HepG2 (cell line): ENCODE data around the gene CDH22. TPM values are rescaled to one million over a fixed set of nuclear protein-coding genes. Genes with fewer than 3 reads are reported as not detected.

Source experiments
- BRD4 ChIP-seq: sonication (generic); formaldehyde crosslinking; IDR thresholded peaks from 2 replicates; pipeline ENCODE4 v1.4.0; 2020; ENCODE audit warnings: missing genetic modification reagents
- ISX ChIP-seq: sonication (generic); formaldehyde crosslinking; conservative IDR thresholded peaks from 2 replicates; pipeline ENCODE4 v1.5.0; 2020; ENCODE audit warnings: missing genetic modification reagents
- MAFF ChIP-seq: IDR thresholded peaks from 2 replicates; pipeline ENCODE4 v1.6.1; 2011; ENCODE audit warnings: low read depth, low read length, improper control_type of control experiment
- NRL ChIP-seq: sonication (generic); formaldehyde crosslinking; IDR thresholded peaks from 2 replicates; pipeline ENCODE4 v1.5.0; 2020; ENCODE audit warnings: missing genetic modification reagents, mild to moderate bottlenecking, moderate library complexity, borderline replicate concordance
- PPARG ChIP-seq: conservative IDR thresholded peaks from 2 replicates; pipeline ENCODE4 v1.6.1; 2016; ENCODE audit warnings: missing biosample characterization, missing genetic modification reagents
- PRPF4 ChIP-seq: fragments of 200-400 bp; formaldehyde crosslinking; IDR thresholded peaks from 2 replicates; pipeline ENCODE4 v1.6.1; 2016; ENCODE audit warnings: low read length, low read depth; ENCODE audit not compliant: poor library complexity, severe bottlenecking
- RAD21 ChIP-seq: fragments of 450-650 bp; formaldehyde crosslinking; IDR thresholded peaks from 2 replicates; pipeline ENCODE4 v1.5.0; 2020; ENCODE audit warnings: mild to moderate bottlenecking
- RFX3 ChIP-seq: IDR thresholded peaks from 2 replicates; pipeline ENCODE4 v1.6.1; 2016; ENCODE audit warnings: missing biosample characterization, missing genetic modification reagents
- SAP130 ChIP-seq: IDR thresholded peaks from 2 replicates; pipeline ENCODE4 v1.6.1; 2016; ENCODE audit warnings: low read depth
- SCMH1 ChIP-seq: sonication (generic); formaldehyde crosslinking; IDR thresholded peaks from 2 replicates; pipeline ENCODE4 v1.9.0; 2021; ENCODE audit warnings: missing genetic modification reagents, mild to moderate bottlenecking, borderline replicate concordance
- SMAD1 ChIP-seq: sonication (generic); formaldehyde crosslinking; IDR thresholded peaks from 2 replicates; pipeline ENCODE4 v1.4.0; 2020; ENCODE audit warnings: missing genetic modification reagents, low read depth, mild to moderate bottlenecking, borderline replicate concordance
- SOX13 ChIP-seq, 3 experiments: fragments of 450-650 bp in 1 of 3; sonication (generic) in 1 of 3; formaldehyde crosslinking in 1 of 3; IDR thresholded peaks in 2 of 3; conservative IDR thresholded peaks in 1 of 3; 2 replicates each; pipeline versions ENCODE4 v1.5.0 to v1.6.1; 2016 to 2020; ENCODE audit warnings: antibody characterized with exemption in 1 of 3, mild to moderate bottlenecking in 1 of 3, missing compliant biosample characterization in 1 of 3, missing genetic modification reagents in 1 of 3, moderate library complexity in 1 of 3
- polyA plus RNA-seq, 8 experiments: library from polyadenylated mRNA; depleted of rRNA in 3 of 8; stranded (reverse) in 7 of 8; unstranded in 1 of 8; fragments of >200 nt; fragmentation: Illumina TruSeq in 4 of 8; extraction: Trizol in 4 of 8; gene quantifications; 2 replicates each; pipeline versions ENCODE4 v1.2.1 to v1.2.3, GENCODE V29; 2011 to 2016; ENCODE audit warnings: low read depth in 4 of 8, missing spikeins in 1 of 8, mixed read lengths in 1 of 8; ENCODE audit not compliant: insufficient read depth in 1 of 8
- total RNA-seq, 5 experiments: library from RNA; depleted of rRNA; stranded (reverse); fragments of >200 nt; fragmentation: Illumina TruSeq; extraction: Trizol; gene quantifications; 2 replicates each; pipeline ENCODE4 v1.2.3, GENCODE V29; 2016; ENCODE audit warnings: low read depth in 1 of 5
- TF ChIP-seq, protein P1 (sequence below): sonication (generic); formaldehyde crosslinking; IDR thresholded peaks from 2 replicates; pipeline ENCODE4 v1.9.0; 2021; ENCODE audit warnings: missing genetic modification reagents, borderline replicate concordance
- TF ChIP-seq, protein P2 (sequence below): sonication (generic); formaldehyde crosslinking; IDR thresholded peaks from 2 replicates; pipeline ENCODE4 v1.5.0; 2020; ENCODE audit warnings: missing genetic modification reagents
- TF ChIP-seq, protein P3 (sequence below): IDR thresholded peaks from 2 replicates; pipeline ENCODE4 v1.6.1; 2016; ENCODE audit warnings: missing genetic modification reagents, missing compliant biosample characterization
- TF ChIP-seq, protein P4 (sequence below): sonication (generic); formaldehyde crosslinking; IDR thresholded peaks from 2 replicates; pipeline ENCODE4 v1.8.1; 2023; ENCODE audit warnings: missing genetic modification reagents, mild to moderate bottlenecking, borderline replicate concordance
- TF ChIP-seq, protein P5 (sequence below): sonication (generic); formaldehyde crosslinking; IDR thresholded peaks from 2 replicates; pipeline ENCODE4 v1.9.0; 2021; ENCODE audit warnings: missing genetic modification reagents, borderline replicate concordance
- TF ChIP-seq, protein P6 (sequence below): sonication (generic); formaldehyde crosslinking; IDR thresholded peaks from 2 replicates; pipeline ENCODE4 v1.5.0; 2020; ENCODE audit warnings: missing genetic modification reagents

Gene CDH22
- total and polyA plus RNA-seq, 2 of the 13 experiments (the other 11 are each of a cell fraction or from before 2014, with no cell fraction given), result not detected

DNA sequence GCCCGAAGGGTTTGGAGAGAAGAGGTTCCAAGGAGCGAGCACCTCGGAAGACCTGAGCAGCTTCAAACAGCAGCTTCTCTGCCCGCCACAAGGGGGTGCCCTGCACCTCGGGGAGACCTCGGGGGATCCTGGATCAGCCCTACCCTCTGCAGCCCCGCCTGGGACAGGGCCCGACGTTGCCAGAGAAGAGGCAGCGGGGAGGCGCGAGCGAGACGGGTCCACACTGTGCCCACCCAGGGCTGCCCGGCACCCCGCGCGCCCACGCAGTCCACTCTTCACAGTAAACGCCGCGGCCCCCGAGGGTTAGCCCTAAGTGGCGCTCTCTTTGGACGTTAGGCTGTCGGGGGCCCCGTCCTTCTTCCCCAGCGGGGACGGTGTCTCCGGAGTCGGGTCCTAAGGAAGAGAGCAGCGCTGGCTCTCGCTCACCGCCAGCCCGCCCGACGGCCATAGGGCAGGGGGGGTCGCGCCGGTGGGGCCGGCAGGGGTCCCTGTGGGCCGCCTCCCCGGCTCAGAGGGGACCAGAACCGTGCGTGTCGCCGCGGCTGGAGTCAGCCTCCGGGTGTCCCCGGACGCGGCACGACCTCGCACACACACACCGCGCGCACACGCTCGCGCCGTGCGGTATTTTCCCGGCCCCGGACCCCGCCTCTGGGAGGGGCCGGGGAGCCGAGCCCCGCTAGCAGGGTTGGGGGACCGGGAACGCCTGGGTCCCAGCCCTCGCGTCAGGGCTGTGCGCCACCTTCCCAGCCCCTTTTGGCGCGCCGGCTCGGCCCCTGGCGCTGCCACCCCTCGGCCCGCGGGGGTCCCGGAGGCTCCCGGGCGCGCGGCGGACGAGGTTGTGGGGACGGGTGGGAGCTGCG, 929 bp downstream of the CDH22 start (continued):
- TF ChIP-seq SAP130 (no peak; the same call in 1 of the 2 replicates), SMAD1 (CRISPR knock-in tag) (no peak; the same call in 1 of the 2 replicates), MAFF (no peak), PPARG (CRISPR knock-in tag) (no peak), RAD21 (CRISPR knock-in tag) (peak; percentile 94), NRL (CRISPR knock-in tag) (no peak; the same call in 1 of the 2 replicates), ISX (CRISPR knock-in tag) (no peak), SCMH1 (no peak), PRPF4 (no peak), BRD4 (CRISPR knock-in tag) (no peak), SOX13 (IDR thresholded peaks at IDR 0.05) (no peak), SOX13 (CRISPR knock-in tag; conservative IDR thresholded peaks at IDR 0.05 in 1 of 2, IDR thresholded peaks at IDR 0.05 in 1 of 2) (0 out of 4 replicates have a peak, but pooled peaks of 1 of the 2 experiments have one; percentile 20), RFX3 (CRISPR knock-in tag) (no peak)
- TF ChIP-seq, protein P1, sequence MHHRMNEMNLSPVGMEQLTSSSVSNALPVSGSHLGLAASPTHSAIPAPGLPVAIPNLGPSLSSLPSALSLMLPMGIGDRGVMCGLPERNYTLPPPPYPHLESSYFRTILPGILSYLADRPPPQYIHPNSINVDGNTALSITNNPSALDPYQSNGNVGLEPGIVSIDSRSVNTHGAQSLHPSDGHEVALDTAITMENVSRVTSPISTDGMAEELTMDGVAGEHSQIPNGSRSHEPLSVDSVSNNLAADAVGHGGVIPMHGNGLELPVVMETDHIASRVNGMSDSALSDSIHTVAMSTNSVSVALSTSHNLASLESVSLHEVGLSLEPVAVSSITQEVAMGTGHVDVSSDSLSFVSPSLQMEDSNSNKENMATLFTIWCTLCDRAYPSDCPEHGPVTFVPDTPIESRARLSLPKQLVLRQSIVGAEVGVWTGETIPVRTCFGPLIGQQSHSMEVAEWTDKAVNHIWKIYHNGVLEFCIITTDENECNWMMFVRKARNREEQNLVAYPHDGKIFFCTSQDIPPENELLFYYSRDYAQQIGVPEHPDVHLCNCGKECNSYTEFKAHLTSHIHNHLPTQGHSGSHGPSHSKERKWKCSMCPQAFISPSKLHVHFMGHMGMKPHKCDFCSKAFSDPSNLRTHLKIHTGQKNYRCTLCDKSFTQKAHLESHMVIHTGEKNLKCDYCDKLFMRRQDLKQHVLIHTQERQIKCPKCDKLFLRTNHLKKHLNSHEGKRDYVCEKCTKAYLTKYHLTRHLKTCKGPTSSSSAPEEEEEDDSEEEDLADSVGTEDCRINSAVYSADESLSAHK, result no peak
- TF ChIP-seq, protein P2, sequence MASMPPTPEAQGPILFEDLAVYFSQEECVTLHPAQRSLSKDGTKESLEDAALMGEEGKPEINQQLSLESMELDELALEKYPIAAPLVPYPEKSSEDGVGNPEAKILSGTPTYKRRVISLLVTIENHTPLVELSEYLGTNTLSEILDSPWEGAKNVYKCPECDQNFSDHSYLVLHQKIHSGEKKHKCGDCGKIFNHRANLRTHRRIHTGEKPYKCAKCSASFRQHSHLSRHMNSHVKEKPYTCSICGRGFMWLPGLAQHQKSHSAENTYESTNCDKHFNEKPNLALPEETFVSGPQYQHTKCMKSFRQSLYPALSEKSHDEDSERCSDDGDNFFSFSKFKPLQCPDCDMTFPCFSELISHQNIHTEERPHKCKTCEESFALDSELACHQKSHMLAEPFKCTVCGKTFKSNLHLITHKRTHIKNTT, result 0 out of 2 replicates have a peak, but pooled peaks have one; percentile 73
- TF ChIP-seq, protein P3, sequence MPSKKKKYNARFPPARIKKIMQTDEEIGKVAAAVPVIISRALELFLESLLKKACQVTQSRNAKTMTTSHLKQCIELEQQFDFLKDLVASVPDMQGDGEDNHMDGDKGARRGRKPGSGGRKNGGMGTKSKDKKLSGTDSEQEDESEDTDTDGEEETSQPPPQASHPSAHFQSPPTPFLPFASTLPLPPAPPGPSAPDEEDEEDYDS, result no peak
- TF ChIP-seq, protein P4, sequence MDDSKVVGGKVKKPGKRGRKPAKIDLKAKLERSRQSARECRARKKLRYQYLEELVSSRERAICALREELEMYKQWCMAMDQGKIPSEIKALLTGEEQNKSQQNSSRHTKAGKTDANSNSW (CRISPR knock-in tag), result no peak
- TF ChIP-seq, protein P5, sequence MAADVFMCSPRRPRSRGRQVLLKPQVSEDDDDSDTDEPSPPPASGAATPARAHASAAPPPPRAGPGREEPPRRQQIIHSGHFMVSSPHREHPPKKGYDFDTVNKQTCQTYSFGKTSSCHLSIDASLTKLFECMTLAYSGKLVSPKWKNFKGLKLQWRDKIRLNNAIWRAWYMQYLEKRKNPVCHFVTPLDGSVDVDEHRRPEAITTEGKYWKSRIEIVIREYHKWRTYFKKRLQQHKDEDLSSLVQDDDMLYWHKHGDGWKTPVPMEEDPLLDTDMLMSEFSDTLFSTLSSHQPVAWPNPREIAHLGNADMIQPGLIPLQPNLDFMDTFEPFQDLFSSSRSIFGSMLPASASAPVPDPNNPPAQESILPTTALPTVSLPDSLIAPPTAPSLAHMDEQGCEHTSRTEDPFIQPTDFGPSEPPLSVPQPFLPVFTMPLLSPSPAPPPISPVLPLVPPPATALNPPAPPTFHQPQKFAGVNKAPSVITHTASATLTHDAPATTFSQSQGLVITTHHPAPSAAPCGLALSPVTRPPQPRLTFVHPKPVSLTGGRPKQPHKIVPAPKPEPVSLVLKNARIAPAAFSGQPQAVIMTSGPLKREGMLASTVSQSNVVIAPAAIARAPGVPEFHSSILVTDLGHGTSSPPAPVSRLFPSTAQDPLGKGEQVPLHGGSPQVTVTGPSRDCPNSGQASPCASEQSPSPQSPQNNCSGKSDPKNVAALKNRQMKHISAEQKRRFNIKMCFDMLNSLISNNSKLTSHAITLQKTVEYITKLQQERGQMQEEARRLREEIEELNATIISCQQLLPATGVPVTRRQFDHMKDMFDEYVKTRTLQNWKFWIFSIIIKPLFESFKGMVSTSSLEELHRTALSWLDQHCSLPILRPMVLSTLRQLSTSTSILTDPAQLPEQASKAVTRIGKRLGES (CRISPR knock-in tag), result no peak
- TF ChIP-seq, protein P6, sequence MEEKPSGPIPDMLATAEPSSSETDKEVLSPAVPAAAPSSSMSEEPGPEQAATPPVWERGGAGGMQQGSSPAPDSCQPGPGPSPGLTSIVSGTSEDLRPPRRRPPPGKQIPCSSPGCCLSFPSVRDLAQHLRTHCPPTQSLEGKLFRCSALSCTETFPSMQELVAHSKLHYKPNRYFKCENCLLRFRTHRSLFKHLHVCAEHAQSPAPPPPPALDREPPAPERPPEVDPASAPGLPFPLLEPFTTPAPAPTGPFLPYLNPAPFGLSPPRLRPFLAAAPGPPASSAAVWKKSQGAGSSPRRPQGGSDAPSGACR (CRISPR knock-in tag), result no peak
